ENCODE data around the gene EDC4.

EDC4 gene

DNA sequence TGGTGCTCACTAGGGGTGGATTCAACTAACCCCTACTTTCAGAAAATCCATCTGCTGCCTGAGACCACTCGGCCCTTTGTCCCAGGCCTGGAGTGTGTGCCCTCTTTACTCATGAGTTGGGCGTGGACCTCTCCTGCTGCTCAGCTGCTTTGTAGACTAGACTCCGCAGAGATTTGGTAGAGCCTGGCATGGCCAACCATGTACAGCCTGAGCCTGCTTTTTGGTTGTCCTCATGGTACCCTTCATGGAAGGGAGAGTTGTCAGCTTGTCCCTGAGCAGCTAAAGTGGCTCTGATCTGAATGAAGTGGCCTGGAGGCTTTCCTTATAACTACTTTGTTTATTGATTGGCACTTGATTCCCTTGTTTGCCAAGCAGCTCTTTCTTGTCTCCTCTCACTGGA lies 1.5 kb downstream of the EDC4 start:
- Histone ChIP-seq H3K9ac (peak overlapping the region; percentile 97), H4K20me1 (peaks cover 58% of the 10 kb centered on the region), H3K4me2 (peak overlapping the region; percentile 89), H3K4me3 (peak overlapping the region; percentile 98), H3K36me3 (peaks cover 77% of the 10 kb centered on the region), H3K9me3 (no peaks in the 10 kb centered on the region), H3K27ac (0 out of 2 replicates have a peak overlapping the region, but pooled peaks have one; percentile 96), H3K4me1 (peaks cover 37% of the 10 kb centered on the region), H3K27me3 (no peaks in the 10 kb centered on the region)
- no peak for TF ChIP-seq Cebpa-rat (IDR thresholded peaks at IDR 0.05)

DNA sequence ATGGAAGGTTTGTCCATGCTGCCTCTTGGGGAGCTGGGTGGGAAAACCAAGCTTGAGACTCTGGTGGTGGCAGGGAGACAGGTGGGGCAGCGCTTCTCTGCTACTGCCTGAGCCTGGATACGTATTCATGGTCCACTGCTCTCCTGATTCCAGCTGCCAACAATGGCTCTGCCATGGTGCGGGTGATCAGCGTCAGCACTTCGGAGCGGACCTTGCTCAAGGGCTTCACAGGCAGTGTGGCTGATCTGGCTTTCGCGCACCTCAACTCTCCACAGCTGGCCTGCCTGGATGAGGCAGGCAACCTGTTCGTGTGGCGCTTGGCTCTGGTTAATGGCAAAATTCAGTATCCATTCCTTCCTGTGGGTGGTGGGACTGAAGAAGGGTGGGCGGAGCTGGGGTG lies 4.2 kb downstream of the EDC4 start:
- no peak overlapping the region for H3K27ac ChIP-seq
- peaks cover 37% of the 10 kb centered on the region for H3K4me1 ChIP-seq
- no peaks in the 10 kb centered on the region for H3K27me3 ChIP-seq
- no peak for TF ChIP-seq Cebpa-rat (IDR thresholded peaks at IDR 0.05)
- H3K4me3 ChIP-seq, result no peak overlapping the region
- no peak overlapping the region for H3K9ac ChIP-seq
- no peaks in the 10 kb centered on the region for H3K9me3 ChIP-seq
- H3K4me2 ChIP-seq, result no peak overlapping the region
- H3K36me3 ChIP-seq, result peaks cover 77% of the 10 kb centered on the region
- H4K20me1 ChIP-seq, result peaks cover 78% of the 10 kb centered on the region

DNA sequence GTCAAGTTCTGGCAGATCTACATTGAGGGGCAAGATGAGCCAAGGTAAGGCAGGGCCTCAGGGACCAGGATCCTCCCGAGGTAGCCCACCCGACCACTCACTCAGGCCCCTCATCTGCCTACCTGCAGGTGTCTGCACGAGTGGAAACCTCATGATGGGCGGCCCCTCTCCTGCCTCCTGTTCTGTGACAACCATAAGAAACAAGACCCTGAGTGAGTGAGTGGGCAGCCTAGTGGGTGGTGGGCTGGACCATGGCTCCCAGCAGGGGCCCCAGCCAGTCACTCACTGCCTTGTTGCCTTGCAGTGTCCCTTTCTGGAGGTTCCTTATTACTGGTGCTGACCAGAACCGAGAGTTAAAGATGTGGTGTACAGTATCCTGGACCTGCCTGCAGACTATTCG lies 5.4 kb downstream of the EDC4 start:
- H3K9ac ChIP-seq, result no peak overlapping the region
- no peak overlapping the region for H3K4me2 ChIP-seq
- no peak for TF ChIP-seq Cebpa-rat (IDR thresholded peaks at IDR 0.05)
- H3K27ac ChIP-seq, result no peak overlapping the region
- H3K4me3 ChIP-seq, result no peak overlapping the region
- H3K36me3 ChIP-seq, result peaks cover 85% of the 10 kb centered on the region
- H3K4me1 ChIP-seq, result peaks cover 29% of the 10 kb centered on the region
- H3K27me3 ChIP-seq, result no peaks in the 10 kb centered on the region
- peaks cover 89% of the 10 kb centered on the region for H4K20me1 ChIP-seq
- no peaks in the 10 kb centered on the region for H3K9me3 ChIP-seq

DNA sequence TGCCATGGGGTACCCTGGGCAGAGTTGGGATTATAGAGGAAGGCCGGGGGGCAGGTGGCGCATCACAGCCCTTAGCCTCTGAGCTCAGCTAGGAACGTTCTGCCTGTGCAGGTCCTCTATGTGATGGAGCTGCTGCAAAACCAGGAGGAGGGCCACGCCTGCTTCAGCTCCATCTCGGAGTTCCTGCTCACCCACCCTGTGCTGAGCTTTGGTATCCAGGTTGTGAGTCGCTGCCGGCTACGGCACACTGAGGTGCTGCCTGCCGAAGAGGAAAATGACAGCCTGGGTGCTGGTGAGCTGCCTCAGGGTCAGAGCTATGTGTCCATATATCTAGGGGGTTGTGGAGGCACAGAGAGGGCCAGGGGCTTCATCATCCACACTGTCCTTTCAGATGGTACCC lies 6.0 kb downstream of the EDC4 start:
- Histone ChIP-seq H3K4me3 (no peak overlapping the region), H3K27me3 (no peaks in the 10 kb centered on the region), H3K4me2 (no peak overlapping the region), H3K9ac (no peak overlapping the region), H3K36me3 (peaks cover 92% of the 10 kb centered on the region), H3K9me3 (no peaks in the 10 kb centered on the region), H4K20me1 (peaks cover 89% of the 10 kb centered on the region), H3K27ac (no peak overlapping the region), H3K4me1 (peaks cover 27% of the 10 kb centered on the region)
- no peak for TF ChIP-seq Cebpa-rat (IDR thresholded peaks at IDR 0.05)

DNA sequence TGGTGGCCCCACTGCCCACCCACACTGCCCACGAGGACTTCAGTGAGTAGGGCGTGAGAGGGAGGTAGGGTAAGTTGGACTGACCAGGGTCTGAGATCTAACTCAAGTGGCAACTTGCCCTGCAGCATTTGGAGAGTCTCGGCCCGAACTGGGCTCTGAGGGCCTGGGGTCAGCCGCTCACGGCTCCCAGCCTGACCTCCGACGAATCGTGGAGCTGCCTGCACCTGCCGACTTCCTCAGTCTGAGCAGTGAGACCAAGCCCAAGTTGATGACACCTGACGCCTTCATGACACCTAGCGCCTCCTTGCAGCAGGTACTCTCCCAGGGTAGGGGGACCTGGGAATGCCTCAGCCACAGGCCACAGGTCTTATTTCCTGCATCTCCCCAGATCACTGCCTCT lies 6.6 kb downstream of the EDC4 start:
- Histone ChIP-seq H3K9me3 (no peaks in the 10 kb centered on the region), H3K9ac (no peak overlapping the region), H3K27ac (no peak overlapping the region), H3K36me3 (peaks cover 98% of the 10 kb centered on the region), H4K20me1 (peaks cover 89% of the 10 kb centered on the region), H3K27me3 (no peaks in the 10 kb centered on the region), H3K4me3 (no peak overlapping the region), H3K4me1 (peaks cover 21% of the 10 kb centered on the region), H3K4me2 (no peak overlapping the region)
- no peak for TF ChIP-seq Cebpa-rat (IDR thresholded peaks at IDR 0.05)

DNA sequence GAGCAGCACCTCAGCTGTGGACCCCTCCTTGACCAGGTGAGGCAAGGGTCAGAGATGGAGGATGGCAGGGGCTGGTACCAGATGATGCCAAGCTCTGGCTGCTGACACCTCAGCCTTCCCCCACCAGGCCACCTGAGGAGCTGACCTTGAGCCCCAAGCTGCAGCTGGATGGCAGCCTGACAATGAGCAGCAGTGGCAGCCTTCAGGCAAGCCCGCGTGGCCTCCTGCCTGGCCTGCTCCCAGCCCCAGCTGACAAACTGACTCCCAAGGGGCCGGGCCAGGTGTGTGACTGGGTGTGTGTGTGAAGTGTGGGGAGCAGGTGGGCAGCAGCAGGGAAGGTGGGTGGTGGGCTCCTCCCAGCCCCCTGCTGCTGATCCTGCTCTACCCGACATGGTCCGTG lies 7.1 kb downstream of the EDC4 start:
- Histone ChIP-seq H3K27ac (no peak overlapping the region), H3K9ac (no peak overlapping the region), H3K36me3 (peaks cover 100% of the 10 kb centered on the region), H3K4me3 (no peak overlapping the region), H3K4me1 (peaks cover 16% of the 10 kb centered on the region), H3K4me2 (no peak overlapping the region), H3K9me3 (no peaks in the 10 kb centered on the region), H4K20me1 (peaks cover 89% of the 10 kb centered on the region), H3K27me3 (no peaks in the 10 kb centered on the region)
- no peak for TF ChIP-seq Cebpa-rat (IDR thresholded peaks at IDR 0.05)

DNA sequence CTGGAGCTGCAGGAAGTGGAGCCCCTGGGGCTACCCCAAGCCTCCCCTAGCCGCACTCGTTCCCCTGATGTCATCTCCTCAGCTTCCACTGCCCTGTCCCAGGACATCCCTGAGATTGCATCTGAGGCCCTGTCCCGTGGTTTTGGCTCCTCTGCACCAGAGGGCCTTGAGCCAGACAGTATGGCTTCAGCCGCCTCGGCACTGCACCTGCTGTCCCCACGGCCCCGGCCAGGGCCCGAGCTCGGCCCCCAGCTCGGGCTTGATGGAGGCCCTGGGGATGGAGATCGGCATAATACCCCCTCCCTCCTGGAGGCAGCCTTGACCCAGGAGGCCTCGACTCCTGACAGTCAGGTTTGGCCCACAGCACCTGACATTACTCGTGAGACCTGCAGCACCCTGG lies 7.7 kb downstream of the EDC4 start:
- Histone ChIP-seq H3K36me3 (peaks cover 100% of the 10 kb centered on the region), H3K27ac (no peak overlapping the region), H3K4me3 (no peak overlapping the region), H3K4me2 (no peak overlapping the region), H3K9me3 (no peaks in the 10 kb centered on the region), H3K9ac (no peak overlapping the region), H4K20me1 (peaks cover 82% of the 10 kb centered on the region), H3K4me1 (0 out of 2 replicates have a peak, but pooled peaks cover 10% of the 10 kb centered on the region), H3K27me3 (no peaks in the 10 kb centered on the region)
- no peak for TF ChIP-seq Cebpa-rat (IDR thresholded peaks at IDR 0.05)

DNA sequence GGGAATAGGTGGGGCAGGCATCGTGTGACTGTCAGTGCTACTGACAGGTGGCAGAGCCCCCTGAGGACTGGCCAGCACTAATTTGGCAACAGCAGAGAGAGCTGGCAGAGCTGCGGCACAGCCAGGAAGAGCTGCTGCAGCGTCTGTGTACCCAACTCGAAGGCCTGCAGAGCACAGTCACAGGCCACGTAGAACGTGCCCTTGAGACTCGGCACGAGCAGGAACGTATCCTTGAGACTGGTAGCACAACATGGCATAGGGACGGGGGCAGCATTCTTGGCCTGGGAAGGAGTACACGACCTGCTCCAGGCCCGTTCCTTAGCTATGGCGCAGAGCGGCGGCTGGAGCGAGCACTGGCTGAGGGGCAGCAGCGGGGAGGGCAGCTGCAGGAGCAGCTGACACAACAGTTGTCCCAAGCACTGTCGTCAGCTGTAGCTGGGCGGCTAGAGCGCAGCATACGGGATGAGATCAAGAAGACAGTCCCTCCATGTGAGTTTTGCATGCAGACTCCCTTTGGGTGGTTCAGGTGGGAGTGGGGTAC lies 8.8 kb downstream of the EDC4 start:
- Histone ChIP-seq H4K20me1 (peaks cover 71% of the 10 kb centered on the region), H3K9ac (no peak overlapping the region), H3K27ac (no peak overlapping the region), H3K36me3 (peaks cover 100% of the 10 kb centered on the region), H3K9me3 (no peaks in the 10 kb centered on the region), H3K4me1 (no peaks in the 10 kb centered on the region), H3K27me3 (no peaks in the 10 kb centered on the region), H3K4me2 (no peak overlapping the region), H3K4me3 (no peak overlapping the region)
- TF ChIP-seq Cebpa-rat (IDR thresholded peaks at IDR 0.05), result no peak

DNA sequence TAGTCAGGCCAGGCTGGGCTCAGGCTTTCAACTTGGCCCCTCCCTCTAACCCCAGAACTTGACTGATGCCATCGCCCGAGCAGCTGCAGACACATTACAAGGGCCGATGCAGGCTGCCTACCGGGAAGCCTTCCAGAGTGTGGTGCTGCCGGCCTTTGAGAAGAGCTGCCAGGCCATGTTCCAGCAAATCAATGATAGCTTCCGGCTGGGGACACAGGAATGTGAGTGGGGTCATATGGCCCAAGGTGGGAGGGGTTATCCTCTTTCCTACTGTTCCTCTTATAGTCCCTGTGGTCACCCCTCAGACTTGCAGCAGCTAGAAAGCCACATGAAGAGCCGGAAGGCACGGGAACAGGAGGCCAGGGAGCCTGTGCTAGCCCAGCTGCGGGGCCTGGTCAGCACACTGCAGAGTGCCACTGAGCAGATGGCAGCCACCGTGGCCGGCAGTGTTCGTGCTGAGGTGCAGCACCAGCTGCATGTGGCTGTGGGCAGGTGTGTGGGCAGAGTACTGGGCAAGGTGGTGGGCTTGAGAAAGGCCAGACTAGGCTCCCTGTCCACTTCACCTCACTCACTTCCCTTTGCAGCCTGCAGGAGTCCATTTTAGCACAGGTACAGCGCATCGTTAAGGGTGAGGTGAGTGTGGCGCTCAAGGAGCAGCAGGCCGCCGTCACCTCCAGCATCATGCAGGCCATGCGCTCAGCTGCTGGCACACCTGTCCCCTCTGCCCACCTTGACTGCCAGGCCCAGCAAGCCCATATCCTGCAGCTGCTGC lies 9.7 kb downstream of the EDC4 start:
- Histone ChIP-seq H3K9ac (no peak overlapping the region), H3K36me3 (peaks cover 98% of the 10 kb centered on the region), H3K4me3 (no peak overlapping the region), H4K20me1 (peaks cover 62% of the 10 kb centered on the region), H3K27me3 (no peaks in the 10 kb centered on the region), H3K4me2 (no peak overlapping the region), H3K27ac (no peak overlapping the region), H3K9me3 (no peaks in the 10 kb centered on the region), H3K4me1 (no peaks in the 10 kb centered on the region)
- no peak for TF ChIP-seq Cebpa-rat (IDR thresholded peaks at IDR 0.05)

DNA sequence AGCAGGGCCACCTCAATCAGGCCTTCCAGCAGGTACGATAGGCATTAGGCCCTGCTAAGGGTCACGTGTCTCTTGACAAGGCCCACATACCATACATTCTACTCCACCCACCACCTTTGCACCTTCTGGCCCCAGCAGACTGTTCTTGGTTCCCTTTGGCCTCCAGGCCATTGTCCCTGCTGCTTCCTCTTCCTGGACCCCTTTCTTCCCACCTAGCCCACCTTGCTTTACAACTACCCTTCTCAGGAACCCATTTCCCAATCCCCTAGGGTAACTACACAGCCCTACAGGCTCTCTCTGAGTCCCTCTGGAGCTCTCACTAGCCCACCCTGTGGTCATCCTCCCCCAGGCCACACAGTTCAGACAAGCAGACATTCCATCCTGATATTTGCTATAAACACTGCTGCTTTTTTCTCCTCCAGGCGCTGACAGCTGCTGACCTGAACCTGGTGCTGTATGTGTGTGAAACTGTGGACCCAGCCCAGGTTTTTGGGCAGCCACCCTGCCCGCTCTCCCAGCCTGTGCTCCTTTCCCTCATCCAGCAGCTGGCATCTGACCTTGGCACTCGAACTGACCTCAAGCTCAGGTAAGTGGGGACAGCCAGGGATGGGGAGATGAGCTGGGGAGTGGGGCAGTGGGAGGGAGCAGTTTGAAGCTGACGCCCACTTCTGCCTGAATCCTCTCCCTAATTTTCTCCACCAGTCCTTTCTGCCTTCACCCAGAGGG lies 10.5 kb downstream of the EDC4 start:
- Histone ChIP-seq H3K4me1 (no peaks in the 10 kb centered on the region), H3K9ac (no peak overlapping the region), H3K27me3 (no peaks in the 10 kb centered on the region), H3K4me2 (no peak overlapping the region), H3K27ac (no peak overlapping the region), H4K20me1 (peaks cover 55% of the 10 kb centered on the region), H3K9me3 (no peaks in the 10 kb centered on the region), H3K4me3 (no peak overlapping the region), H3K36me3 (peaks cover 97% of the 10 kb centered on the region)
- no peak for TF ChIP-seq Cebpa-rat (IDR thresholded peaks at IDR 0.05)
